Hematopoietic multipotent progenitor cell treated with erythropoietin and hydrocortisone succinate and interleukin-3 and kit ligand, for 4 days (in vitro differentiated cells): Measurements from ENCODE around the gene ARMC10.
"Not testable (repeated sequence)": the region's sequence is repeated elsewhere in the genome, so short reads cannot be mapped to it uniquely, and the experiment has no call there.

Experiments
- DNase-seq: peaks from one replicate; pipeline ENCODE4 v3.0.0-alpha.2; 2015

The ARMC10 gene

DNA sequence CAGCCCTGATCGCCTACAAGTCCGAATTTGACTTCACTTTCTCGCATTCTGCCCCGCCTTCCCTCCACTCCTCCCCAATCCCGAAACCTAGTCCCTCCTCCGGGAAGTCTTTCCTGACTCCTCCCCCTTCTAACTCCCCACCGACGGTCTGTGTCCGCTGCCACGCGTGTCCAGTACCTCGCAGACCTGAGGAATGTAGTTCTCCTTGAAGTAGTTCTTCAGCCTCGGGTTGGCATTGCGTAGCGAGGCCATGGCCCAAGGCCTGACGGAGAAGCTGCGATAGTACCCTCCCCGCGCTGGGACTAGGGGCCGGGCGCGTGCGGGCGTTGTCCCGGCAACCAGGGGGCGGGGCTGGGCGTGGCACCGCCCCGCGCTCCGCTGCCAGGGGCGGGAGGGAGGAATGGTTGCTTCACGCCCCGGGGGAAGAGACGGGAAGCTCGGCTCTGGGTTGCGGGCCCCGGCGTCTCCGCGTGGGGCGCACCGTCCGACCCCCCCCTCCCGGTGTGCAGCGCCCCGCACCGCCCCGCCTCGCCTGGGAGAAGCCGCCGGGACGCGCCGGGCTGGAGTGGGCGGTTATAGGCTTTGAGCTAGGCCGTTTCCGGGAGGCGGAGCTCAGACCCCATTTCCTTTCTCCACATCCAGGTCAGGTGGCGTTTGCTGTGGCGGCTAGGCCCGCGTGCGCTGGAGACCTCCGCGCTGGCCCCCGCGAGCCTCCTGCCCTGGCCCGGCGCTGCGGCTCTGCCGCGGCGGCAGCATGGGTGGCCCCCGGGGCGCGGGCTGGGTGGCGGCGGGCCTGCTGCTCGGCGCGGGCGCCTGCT lies at the start of gene ARMC10, which contains the start of gene FBXL13:
ARMC10 (plus strand) TSS at position 622 of the 818 bp plus-strand sequence; CDS start at position 755, 133 bp downstream.
FBXL13 (minus strand) TSS at position 278 of the 818 bp plus-strand sequence.
- peak; percentile 96 for DNase-seq

DNA sequence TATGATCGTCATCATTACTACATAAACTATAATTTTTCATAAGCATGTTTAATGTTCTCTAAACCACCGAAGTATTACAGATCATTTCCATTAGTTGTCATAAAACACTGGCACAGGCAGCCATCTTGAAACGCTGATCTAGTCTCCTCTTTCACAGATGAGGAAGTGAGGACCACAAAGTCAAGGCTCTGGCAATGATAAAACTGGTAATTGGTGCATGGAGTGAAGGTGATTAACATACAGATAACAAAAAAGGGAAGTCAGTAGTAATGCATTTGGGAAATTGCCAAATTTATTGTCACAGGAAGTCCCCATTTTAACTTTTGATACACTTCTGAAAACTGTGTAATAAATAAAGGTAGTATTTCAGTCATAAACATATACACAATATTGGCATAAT lies 49.6 kb upstream of the ARMC10 start:
- DNase-seq, result peak; percentile 95

DNA sequence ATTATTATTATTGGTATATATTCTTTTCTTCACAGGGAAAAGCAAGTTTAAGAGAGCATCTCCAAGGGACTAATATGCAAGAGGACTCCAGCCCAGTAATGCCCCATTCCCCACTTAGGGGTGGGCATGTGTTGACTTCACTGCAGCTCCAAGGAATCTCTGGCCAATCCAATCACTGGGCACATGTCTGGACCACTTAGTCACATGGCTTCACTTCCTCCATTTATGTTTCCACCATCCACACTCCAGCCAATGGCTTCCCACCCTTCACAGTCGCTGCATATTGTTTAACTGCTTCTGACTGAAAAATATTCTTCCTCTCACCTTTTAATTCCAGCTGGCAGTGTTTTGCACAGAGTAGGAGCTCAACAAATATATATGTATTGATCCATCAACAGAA lies 43.9 kb upstream of the ARMC10 start:
- no peak for DNase-seq

DNA sequence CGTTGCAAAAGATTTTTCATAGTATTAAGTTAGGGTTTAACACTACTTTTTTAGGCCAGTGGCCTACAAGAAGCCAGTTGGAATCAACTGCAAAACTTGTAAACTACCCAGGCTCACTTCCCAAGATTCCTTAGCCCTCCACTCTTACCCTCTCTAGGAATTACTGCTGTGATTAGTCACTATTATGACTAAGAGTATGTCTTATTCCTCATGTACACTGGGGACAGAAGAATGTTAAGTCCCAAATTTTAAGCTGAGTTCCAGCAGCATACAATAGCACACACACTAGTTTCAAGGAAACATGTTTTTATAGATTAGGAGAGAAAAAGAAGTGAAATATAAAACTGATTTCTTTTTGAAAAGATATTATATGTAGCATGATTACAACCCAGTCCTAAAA lies 43.2 kb upstream of the ARMC10 start:
- DNase-seq, result no peak

DNA sequence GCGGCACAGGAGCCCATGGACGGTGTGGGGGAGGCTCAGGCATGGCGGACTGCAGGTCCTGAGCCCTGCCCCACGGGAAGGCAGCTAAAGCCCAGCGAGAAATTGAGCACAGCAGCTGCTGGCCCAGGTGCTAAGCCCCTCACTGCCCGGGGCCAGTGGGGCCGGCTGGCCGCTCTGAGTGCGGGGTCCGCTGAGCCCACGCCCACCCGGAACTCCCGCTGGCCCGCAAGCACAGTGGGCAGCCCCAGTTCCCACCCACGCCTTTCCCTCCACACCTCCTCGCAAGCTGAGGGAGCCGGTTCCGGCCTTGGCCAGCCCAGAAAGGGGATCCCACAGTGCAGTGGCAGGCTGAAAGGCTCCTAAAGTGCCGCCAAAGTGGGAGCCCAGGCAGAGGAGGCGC lies 40.6 kb upstream of the ARMC10 start:
- DNase-seq, result not testable (repeated sequence)

DNA sequence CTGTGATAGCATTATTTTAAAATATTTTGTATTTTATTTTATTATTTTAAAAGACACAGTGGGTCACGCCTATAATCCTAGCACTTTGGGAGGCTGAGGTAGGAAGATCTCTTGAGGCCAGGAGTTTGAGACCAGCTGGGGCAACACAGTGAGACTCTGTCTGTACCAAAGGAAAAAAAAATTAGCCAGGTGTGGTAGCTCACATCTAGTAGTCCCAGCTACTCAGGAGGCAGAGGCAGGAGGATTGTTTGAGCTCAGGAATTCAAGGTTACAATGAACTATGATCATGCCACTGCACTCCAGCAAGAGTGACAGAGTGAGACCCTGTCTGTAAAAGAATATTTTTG lies 37.5 kb upstream of the ARMC10 start:
- no peak for DNase-seq

DNA sequence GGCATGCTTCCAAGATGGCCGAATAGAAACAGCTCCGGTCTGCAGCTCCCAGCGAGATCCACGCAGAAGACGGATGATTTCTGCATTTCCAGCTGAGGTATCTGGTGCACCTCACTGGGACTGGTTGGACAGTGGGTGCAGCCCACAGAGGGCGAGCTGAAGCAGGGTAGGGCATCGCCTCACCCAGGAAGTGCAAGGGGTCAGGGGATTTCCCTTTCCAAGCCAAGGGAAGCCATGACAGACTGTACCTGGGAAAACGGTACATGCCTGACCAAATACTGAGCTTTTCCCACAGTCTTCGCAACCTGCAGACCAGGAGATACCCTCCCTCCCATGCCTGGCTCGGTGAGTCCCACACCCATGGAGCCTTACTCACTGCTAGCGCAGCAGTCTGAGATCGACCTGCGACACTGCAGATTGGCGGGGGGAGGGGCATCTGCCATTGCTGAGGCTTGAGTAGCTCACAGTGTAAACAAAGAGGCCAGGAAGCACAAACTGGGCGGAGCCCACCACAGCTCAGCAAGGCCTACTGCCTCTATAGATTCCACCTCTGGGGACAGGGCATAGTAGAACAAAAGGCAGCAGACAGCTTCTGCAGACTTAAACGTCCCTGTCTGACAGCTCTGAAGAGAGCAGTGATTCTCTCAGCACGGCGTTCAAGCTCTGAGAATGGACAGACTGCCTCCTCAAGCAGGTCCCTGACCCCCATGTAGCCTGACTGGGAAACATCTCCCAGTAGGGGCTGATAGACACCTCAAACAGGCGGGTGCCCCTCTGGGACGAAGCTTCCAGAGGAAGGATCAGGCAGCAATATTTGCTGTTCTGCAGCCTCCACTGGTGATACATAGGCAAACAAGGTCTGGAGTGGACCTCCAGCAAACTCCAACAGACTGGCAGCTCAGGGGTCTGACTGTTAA lies 36.9 kb upstream of the ARMC10 start:
- peak; percentile 41 for DNase-seq

DNA sequence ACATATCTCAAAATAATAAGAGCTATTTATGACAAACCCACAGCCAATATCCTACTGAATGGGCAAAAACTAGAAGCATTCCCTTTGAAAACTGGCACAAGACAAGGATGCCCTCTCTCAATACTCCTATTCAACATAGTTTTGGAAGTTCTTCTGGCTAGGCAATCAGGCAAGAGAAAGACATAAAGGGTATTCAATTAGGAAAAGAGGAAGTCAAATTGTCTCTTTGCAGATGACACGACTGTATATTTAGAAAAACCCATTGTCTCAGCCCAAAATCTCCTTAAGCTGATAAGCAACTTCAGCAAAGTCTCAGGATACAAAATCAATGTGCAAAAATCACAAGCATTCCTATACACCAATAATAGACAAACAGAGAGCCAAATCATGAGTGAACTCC lies 33.1 kb upstream of the ARMC10 start:
- not testable (repeated sequence) for DNase-seq

DNA sequence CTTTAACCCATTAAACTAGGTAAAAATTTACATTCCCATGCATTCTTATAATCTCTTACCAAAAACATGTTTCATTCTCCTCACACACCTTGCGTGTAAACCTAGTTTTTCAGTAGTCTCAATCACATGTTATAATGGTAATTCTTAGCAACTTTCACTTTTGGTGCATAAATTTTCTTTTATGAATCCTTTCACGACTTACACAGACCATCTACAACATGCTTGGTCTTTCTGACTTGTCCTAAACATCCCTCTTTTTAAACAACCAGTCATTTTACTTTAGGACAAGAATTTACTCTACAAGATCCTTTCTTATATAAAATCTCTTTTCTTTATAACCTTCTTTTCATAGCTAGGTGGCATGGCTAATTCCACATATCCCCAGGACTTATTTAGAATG lies 26.1 kb upstream of the ARMC10 start:
- DNase-seq, result peak; percentile 38

DNA sequence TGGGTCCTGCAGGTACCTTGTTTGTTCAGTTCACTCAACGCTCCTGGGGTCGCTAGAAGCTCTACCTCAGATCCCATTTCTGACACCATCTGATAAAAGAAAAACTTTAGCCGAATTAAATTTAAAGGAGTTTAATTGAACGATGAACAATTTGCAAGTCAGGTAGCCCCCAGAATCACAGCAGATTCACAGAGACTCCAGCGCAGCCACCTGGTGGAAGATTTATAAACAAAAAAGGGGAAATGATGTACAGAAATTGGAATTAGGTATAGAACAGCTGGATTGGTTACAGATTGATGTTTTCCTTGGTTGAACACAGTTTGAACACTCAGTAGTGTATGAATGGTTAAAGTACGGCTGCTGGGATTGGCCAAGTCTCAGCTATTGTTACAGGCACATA lies 23.4 kb upstream of the ARMC10 start:
- peak; percentile 11 for DNase-seq

DNA sequence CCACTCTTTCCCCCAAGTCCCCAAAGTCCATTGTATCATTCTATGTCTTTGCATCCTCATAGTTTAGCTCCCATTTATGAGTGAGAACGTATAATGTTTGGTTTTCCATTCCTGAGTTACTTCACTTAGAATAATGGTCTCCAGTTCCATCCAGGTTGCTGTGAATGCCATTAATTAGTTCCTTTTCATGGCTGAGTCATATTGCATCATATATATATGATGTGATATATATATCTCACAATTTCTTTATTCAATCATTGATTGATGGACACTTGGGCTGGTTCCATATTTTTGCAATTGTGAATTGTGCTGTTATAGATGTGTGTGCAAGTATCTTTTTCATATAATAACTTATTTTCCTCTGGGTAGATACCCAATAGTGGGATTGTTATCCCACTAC lies 18.9 kb upstream of the ARMC10 start:
- not testable (repeated sequence) for DNase-seq

DNA sequence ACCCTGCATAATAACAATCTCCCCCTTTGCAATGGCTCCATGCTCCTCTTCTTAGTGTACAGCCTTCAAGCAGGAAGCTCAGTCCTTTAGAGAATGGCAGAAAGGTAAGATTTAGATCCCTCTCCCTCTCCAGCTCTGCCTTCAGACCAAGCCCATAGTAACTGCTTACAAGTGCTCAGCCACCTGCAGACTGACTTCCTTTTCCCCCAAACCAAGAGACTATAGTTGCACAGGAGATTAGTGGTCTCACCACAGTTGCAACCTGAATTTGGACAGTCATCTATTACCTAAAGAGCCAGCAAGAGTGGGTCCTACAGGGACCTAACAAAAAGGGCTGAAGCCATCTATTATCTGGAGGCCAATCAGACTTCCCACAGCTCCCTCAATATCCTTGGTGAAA lies 16.8 kb upstream of the ARMC10 start:
- DNase-seq, result peak; percentile 18

DNA sequence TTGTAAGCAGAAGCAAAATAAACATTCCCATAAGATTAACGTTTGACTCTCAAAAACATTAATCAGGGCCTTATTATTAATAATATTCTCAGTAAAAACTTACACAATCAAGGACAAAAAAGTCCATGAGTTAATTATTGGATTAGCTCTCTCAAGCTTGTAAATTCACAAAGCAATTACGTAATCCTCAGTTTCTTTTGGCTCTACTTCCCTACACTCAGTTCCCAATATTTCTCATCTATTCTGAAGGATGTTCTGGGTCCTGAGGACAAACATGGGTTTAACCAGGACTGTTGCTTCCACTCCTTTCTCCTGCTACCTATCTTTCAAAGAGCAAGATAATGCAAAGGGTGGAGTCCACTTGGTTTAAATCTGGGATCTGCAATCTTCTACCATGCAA lies 15.5 kb upstream of the ARMC10 start:
- no peak for DNase-seq

DNA sequence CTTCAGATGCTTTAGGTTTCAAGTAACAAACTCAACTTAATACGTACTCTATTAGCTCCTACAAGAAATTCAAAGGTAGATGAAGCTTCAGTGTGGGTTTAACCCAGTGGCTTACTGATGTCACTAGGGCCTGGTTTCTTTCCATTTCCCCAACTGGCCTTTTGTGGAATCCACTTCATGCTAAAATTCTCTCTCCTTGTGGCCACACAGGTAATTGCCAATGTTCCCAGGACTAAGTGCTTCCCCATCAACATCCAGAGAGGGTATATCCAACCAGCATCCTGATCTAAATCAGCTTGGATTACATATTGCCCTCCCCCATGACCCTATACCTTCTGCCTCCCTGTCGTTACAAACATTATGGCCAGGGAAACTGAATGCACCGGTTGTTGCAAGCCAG lies 11.0 kb upstream of the ARMC10 start:
- DNase-seq, result no peak

DNA sequence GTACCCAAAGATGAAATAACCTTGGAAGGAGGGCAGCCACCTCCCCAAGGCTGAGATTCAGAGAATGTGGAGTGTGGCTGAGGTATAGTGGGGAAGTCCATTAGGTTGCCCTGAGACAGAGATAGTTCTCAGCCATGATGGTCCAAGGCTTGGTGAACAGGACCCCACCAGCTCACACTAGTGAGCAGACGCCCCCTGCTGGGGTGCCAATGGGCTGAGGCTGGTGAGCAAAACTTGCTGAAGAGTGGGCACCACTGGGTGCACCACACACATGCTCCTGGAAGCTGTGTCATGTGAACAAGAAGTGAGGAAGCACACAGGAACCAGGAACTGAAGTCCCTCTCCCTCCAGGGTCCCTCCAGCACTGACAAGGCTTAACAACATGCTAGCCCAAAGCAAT lies 9.3 kb upstream of the ARMC10 start:
- DNase-seq, result peak; percentile 84

DNA sequence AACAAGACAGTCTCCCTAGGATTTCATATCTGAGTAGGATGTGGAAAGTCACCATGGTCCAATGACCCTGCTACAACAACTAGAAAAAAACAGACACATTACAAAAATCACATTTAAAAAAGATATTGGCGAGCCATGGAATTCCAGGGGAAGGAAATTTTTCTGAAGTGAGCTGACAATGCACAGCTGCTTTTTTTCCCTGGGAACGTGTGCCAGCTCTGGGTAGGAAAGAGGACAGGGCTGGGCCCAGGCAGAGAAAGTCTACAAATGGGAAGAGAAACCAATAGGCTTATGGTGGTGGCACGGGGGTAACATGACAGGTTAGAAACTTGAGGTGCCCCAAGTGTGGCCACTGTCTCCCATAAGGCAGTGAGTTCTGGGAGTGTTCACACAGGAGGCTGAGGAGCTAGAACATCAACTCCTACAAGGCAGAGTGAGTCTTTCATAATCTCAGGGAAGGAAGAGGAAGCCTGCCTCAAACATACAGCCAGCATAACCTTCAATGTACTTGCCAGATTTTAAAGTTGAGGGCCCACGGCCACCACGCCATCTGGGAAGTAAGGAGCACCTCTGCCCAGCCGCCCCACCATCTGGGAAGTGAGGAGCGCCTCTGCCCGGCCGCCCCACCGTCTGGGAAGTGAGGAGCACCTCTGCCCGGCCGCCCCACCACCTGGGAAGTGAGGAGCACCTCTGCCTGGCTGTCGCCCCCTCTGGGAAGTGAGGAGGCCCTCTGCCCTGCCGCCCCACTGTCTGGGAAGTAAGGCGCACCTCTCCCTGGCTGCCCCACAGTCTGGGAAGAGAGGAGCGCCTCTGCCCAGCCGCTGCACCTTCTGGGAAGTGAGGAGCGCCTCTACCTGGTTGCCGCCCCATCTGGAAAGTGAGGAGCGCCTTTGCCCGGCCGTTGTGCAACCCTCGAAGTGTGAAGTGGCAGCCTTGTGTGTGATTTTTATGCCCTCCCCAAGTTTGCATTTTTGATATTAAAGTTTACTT lies 6.2 kb upstream of the ARMC10 start:
- no peak for DNase-seq

DNA sequence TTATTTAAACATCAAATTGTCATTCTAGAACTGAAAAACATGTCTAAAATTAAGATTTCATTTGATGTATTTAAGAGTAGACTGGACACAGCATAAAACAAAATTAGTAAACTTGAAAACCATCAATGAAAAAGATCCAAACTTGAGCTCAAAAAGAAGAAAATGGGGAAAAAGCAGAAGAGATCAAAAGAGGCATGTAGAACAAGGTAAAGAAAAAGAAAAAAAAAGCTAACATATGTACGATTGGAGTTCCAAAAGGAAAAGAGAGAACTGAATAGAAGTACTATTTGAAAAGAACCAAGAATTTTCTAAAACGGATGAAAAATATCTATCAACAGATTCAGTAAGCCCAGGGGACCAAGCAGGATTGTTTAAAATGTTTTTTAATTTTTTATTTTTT lies 3.9 kb upstream of the ARMC10 start:
- DNase-seq, result no peak

DNA sequence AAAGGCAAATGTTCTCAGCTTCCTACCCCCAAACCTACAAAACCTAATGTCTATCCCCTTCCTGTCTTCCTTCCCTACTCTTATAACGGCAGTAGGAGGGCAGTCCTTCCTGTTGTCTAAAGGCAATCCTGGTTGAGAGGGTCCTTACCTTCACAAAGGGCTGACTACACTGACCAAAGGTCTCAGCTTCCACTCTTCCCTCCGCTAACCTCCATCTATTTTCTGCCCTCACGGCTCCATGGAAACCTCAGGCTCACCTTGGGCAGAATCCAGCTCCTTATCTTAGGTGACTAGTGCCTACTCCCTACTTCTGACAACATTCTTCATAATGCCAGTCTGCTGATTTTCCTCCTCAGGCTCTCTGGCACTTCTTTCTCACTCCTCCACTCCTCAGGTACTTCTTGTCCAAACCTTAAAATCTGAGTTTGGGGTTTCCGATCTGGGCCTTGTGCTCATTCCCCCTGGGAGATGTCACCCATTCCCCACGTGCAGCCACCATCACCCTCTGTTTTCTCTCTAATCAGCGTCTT lies 886 bp upstream of the ARMC10 start:
- no peak for DNase-seq

DNA sequence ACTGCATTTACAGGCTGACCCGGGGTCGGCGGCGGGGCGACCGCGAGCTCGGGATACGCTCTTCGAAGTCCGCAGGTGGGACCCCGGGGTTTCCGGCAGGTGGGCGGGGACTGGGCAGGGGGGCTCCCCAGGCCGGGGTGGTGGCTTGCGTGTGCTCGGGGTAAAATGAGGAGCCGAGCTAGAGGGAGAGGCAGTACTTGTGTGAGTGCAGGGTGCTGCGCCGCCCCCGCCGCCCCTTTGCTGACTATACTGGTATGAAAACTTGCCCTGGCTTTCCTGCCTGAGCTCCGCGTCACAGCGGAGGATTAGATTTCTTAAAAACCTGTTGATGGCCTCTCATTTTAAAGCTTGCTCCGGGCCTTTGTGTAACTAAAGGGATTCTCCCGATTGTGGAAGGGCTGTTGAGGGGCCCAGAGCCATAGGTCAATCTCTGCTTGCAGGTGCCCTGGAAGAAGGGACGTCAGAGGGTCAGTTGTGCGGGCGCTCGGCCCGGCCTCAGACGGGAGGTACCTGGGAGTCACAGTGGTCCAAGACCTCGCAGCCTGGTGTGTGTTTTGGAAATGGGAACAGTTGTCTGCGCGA lies 488 bp downstream of the ARMC10 start:
- peak; percentile 72 for DNase-seq

DNA sequence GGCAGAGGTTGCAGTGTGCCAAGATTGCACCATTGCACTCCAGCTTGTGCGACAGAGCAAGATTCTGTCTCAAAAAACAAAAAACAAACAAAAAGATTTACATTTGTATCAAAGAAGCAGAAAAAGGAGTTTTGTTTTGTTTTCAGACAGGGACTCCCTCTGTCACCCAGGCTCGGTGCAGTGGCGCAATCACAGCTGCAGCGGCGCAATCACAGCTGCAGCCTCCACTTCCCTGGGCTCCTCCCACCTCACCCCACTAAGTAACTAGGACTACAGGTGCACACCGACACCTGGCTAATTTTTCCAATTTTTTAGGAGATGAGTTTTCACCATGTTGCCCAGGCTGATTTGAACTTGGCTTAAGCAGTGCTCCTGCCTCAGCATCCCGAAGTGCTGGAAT lies 1.8 kb downstream of the ARMC10 start:
- DNase-seq, result no peak

DNA sequence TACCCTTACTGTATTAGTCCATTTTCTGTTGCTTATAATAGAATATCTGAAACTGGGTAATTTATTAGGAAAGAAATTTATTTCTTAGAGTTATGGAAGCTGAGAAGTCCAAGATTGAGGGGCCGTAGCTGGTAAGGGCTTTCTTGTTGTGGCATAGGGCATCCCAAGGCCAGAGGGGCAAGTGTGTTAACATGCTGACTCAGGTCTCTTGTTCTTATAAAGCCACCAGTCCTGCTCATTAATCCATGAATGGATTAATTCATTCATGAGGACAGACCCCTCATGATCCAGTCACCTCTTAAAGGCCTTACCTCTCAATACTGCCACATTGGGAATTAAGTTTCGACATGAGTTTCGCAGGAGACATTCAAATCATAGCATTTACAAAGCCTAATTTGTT lies 2.4 kb downstream of the ARMC10 start:
- no peak for DNase-seq

DNA sequence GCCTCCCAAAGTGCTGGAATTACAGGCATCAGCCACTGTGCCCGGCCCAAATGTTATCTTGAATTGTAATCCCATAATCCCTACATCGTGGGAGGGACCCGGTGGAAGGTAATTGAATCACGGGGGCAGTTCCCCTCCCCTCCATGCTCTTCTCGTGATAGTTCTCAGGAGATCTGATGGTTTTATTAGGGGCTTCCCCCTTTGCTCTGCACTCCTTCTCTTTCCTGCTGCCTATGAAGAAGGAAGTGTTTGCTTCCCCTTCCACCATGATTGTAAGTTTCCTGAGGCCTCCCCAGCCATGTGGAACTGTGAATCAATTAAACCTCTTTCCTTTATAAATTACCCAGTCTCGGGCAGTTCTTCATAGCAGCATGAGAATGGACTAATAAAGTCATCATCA lies 3.3 kb downstream of the ARMC10 start:
- not testable (repeated sequence) for DNase-seq
